DMS53 (cell line): Measurements from ENCODE around the gene FBXO2.

ENCODE experiments used
- DNase-seq: peaks from one replicate; lab custom pipeline; 2025; lab: John Stamatoyannopoulos, UW

The FBXO2 gene

DNA sequence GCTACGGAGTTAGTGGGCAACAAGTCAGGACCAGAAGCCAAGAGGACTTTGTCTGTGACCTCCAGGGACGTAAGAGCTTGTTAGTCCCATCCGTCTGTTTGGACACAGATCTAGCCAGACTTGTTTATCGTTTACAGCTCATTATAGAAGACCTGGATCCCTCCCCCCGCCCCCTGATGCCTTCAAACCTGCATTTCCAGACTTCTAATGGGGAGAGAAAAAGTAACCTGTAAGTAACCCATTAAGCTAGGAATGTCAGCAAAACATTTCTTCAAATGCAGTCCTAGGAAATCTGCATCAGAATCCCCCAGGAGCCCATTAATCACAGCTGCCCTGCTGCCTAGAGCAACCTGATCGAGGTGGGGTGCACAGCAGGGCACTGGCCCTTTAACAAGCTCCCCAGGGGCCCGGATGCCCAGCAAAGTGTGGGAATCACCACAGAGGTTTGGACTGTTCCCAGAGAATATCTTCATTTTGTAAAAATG, 28.1 kb upstream of the FBXO2 start:
- no peak for DNase-seq

DNA sequence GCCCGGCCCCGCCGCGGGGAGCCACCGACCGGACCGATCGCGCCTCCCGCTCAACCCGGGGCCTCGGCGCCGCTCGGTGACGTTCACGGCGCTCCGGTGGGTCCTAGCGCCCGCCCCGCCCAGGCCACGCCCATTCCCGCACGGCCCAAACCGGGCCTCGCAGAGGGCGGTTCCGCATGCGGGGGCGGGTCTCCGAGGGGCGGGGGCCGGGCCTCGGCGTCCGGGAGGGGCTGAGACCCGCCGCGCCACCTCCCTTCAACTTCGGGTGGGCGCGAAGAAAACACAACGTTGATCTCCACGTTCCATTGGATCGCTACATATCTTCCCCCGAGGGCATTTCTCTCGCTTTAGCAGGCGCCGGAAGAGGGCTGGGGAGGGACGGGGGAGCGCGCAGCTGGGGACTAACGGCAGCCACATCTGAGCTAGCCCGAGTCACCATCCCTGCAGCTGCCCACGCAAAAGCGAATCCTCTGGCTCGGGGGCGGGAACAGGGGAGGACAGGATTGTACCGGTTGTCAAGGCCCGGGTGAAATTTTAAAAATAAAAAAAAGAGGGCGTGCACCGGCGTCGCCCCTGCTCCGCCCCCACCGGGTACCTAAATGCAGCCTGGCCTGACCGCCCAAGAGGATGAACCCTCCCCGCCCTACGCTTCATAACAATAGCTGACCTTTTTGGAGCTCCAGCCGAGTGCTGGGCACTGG, 27.0 kb upstream of the FBXO2 start, which contains the start of gene MAD2L2:
Gene MAD2L2, minus strand, starts transcription at position 78 of the 701 bp plus-strand sequence. CDS start 547 bp downstream, outside the sequence.
- peak; percentile 88 for DNase-seq

DNA sequence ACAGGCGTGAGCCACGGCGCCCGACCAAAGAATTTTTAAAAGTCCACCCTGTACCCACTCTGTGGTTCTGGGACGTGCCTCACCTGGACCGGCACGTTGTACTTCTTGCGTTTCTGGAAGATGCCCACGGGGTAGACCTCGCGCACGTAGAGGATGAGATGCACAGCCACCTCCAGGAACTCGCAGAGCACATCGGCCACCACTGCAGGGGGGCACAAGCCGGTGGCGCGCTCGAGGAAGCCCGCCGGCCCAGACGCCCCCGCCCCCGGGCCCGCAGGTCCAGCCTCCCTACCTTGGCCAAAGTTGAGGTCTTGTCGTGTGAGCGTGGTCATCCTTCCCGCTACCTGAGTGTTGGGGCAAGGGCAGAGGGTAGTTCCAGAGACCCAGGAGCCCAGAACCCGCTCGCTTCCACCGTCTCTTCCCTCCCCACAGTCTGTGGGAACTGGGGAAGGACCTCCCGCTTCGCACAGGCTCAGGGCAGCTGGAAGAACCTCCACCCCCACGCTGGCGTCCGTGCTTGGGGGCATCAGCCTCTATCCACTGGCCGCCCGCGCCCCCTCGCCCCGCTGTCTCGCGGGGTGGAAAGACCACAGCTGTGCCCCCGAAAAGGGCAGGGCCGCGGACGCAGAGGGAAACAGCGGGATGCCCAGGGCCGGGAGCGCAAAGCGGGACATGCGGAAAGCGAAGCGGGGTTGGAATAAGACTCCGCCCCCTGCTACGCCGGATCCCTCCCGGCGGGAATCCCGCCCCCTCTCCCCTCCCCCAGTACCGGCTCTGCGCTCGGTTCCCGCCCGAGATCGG, 26.2 kb upstream of the FBXO2 start:
- peak; percentile 71 for DNase-seq

DNA sequence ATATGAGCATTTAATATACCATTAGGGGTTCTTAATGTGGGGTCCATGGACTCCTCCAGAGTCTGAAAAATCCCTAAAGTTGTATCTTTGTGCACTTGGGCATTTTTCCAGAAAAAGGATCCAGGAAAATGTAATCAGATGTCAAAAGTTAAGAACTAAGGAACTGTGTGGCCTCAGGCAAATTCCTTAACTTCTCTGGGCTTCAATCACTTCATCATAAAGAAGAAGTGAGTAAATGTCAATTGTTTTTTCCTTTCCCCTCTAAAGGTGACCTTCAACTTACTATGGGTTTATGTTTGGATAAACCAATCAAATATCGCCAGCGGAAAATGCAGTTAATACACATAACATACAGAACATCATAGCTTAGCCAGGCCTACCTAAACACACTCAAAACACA, 24.2 kb upstream of the FBXO2 start:
- no peak for DNase-seq

DNA sequence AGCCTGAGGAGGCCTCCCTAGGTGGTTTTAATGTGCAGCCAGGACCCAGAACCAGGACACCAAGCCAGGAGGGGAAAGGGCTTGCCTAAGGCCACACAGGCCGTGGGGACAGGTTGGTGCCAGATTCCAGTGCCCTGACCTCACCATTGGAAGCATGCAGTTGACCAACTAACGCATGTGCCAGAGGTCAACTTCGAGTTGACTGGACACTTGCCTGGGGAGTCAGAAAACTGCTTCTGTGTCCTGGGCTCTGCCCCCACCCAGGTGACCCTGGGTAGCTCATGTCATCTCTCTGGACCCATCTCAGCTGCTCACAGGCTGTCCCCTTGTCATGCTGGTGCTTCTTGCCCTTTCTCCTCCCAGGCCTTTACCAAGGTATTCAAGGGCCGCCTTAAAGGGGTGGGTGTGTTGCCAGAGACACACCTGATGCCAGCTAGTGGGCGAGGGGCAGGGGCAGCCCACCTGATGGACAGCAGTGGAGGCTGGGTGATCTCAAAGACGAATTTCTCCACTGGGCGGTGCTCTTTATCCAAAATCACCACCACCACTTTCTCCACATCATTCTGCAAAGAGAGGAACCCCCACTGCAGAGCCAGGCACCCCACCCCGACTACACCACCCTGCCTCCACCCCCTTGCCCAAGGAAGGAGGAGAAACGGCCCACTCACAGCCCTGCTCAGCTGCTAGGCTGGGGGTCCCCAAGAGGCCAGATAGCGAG, 22.3 kb upstream of the FBXO2 start:
- no peak for DNase-seq

DNA sequence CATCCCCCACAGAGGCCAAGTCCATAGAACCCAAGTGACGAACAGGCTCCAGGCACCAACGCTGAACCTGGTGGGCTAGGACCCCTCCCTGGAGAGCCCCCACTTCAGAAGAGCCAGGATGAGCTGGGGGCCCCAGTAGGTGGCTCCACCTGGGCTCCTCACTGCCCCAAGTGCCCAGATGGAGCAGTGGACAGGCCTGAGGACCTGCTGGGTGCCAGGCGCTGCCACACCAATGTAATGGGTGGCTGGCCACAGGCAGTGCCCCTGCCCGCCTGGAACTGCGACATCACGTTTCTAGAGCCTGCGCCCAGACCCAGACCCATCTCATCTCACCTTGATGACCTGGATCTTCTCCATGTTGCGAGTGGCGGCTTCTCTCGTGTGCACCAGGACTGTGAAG, 21.1 kb upstream of the FBXO2 start:
- no peak for DNase-seq

DNA sequence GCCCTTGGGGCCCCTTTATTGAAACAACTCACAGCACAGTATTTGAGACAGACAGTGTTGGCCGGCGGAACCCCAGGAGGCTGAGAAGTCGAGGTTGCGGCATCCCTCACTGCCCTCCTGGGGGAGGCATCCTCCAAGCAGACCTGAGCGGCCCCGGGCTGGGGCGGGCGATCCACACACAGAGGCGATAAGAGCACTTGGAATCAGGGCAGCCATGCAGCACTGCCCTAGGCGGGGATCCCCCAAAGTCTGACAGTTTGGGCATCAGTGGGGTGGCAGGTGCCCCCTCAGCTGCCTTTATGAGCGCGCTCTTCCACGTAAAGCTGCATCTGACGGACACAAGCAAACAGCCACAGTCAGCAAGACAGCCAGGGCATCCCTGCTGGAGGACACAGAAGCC, 20.3 kb upstream of the FBXO2 start:
- no peak for DNase-seq

DNA sequence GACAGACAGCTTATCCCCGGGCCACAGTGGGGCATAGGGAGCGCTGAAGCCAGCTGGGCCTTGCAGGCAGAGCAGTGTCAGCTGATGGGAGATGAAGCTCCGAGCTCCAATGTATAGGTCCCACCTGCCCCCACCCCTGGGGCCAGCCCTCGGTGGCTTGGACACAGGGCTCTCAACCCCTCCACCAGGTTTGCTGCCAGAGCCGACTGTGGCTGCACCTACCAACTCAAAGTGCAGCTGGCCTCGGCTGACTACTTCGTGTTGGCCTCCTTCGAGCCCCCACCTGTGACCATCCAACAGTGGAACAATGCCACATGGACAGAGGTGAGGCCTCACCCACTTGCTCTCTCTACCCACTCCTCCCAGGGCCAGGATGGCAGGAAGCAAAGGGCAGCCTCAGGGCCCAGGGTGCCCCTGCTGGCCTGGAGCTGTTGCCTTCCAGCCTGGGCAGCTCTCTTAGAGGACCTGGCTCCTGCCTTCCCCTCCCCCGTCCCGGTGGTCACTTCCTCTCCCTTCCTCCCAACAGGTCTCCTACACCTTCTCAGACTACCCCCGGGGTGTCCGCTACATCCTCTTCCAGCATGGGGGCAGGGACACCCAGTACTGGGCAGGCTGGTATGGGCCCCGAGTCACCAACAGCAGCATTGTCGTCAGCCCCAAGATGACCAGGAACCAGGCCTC, 19.0 kb upstream of the FBXO2 start:
- no peak for DNase-seq

DNA sequence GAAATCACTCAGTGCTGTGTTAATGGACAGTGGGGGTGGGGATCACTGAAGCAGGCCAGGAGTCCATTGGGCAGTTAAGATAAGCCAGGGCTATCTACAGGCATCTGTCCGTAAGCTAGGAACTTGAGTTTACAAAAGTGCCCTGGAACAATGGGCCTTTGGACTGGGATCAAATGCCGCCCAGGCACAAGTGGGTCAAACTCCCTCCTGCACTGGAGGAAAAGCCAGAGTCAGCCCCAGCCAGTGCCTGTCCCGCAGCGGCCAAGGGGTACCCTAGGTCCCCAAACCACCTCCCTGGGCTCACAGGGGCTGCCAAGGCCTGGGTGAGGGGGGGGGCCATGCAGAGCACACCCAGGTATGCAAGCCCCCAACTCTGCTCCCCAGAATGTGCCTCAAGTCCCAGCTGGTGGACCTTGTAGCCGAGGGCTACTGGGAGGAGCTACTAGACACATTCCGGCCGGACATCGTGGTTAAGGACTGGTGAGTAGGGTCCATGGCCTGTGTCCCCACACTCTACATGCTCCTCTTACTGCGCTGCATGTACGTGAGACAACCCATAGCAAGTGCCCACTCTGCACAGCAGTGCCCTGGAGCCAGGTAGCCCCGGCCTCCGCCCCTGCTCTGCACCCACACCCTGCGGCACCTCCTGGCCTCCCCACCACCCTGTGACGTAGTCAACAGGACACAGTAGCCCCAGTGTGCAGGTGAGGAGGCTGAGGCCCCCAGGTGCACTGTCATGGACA, 17.5 kb upstream of the FBXO2 start:
- no peak for DNase-seq

DNA sequence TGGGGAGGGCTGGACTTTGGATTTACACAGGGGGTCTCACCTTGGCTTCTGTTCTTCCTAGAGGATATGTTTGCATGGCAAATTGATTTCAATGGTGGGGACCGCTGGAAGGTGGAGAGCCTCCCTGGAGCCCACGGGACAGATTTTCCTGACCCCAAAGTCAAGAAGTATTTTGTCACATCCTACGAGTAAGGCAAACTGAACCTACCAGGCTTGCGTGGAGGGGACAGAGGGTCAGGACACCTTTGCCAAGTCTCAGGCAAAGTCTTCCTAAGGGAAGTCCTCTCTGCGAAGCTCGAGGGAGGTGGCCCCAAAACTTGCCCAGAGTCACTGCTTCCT, 16.9 kb upstream of the FBXO2 start:
- DNase-seq = no peak

DNA sequence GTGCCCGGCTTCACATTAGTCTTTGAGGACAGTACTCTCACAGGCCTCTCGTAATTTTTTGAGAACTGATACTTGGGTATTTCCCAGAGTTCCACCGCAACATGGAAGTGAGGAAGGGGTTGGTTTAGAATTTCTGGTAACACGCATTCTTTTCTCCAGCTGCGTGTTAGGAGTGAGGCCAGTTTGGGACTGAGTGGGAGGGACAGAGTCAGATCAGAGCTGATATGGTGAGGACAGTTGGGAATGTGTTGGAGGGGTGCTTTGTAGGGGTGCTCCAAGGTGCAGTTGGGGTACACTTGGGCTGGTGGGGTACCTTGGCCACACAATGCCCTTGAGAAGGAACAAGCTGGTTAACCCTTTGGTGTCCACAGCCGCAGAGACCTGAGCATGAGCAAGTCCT, 16.5 kb upstream of the FBXO2 start:
- DNase-seq = no peak

DNA sequence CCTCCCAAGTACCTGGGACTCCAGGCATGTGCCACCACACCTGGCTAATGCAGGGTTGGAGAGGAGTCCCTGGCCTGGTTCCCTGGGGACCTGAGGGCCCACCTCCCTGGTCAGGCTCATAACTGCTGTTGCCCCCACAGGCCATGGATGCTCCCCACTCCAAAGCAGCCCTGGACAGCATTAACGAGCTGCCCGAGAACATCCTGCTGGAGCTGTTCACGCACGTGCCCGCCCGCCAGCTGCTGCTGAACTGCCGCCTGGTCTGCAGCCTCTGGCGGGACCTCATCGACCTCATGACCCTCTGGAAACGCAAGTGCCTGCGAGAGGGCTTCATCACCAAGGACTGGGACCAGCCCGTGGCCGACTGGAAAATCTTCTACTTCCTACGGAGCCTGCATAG, 14.3 kb upstream of the FBXO2 start:
- DNase-seq = no peak

DNA sequence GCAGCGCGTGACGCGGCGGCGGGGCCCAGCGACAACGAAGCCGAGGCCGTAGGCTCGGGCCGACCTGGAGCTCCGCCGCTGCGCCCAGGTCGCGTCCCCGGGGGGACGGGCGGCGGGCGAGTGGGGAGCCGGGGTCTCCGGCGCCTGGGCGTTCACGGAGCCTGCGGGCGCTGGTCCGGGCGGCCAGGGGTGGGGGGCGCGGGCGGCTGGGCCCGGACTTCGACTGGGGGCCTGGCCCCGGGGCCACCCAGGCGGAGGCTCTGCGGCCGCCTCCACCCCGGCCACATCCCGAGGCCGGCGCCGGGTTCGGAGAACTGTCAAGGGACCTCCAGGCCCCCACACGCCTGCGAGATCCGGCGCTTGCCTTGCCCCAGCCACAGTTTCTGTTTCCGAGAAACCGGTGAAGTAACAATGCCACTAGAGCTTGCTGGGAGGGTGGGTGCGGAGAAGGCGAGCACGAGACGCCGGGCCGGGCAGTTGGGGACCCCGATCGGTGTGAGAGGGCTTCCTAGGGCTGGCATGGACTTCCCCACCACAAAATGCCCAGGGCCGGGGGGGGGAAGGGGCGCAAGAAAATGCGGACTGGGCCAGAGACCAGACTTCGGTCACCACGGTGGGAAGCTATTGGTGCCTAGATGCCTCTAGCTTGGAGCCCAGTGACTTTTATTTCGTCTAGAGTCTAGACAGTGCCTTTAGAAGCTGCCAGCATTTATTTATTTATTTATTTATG, 10.3 kb upstream of the FBXO2 start:
- DNase-seq = peak; percentile 57

DNA sequence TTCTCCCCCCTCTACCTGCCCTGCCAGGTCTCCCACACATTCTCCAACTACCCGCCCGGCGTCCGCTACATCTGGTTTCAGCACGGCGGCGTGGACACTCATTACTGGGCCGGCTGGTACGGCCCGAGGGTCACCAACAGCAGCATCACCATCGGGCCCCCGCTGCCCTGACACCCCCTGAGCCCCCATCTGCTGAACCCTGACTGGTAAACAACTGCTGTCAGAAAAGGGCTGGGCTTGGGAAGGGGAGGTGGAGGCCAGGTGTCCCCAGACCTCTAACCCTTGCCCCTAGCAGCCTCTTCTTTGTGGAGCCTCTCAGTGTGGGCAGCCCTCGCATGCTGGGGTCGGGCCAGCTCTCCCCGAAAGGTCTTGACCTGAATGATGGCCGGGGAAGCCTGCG, 6.9 kb upstream of the FBXO2 start:
- DNase-seq = no peak

DNA sequence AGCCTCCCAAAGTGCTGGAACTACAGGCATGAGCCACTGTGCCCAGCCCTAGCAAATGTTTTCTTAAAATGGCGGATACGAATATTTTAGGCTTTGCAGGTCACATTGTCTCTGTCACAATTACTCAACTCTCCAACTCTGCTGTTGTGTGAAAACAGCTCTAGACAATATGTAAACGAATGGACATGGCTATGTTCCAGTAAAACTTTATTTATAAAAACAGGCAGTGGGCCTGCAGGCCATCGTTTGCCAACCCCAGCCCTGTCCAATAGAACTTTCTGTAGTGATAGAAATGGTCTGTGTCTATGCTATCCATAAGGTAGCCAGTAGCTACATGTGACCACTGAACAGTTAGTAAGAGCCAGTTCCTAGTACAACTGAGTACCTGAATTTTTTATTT, 5.5 kb upstream of the FBXO2 start:
- no peak for DNase-seq

DNA sequence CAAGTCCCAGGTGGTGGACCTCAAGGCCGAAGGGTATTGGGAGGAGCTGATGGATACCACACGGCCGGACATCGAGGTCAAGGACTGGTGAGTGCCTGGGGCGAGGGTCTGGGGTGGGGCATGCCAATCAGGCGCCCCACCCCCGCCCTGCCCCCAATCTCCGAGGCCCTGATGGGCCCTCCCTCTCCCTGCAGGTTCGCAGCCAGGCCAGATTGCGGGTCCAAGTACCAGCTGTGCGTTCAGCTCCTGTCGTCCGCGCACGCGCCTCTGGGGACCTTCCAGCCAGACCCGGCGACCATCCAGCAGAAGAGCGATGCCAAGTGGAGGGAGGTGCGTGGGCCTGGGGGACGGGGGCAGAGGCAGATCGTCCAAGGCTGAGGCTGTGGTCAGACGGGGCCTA, 4.3 kb upstream of the FBXO2 start:
- no peak for DNase-seq

DNA sequence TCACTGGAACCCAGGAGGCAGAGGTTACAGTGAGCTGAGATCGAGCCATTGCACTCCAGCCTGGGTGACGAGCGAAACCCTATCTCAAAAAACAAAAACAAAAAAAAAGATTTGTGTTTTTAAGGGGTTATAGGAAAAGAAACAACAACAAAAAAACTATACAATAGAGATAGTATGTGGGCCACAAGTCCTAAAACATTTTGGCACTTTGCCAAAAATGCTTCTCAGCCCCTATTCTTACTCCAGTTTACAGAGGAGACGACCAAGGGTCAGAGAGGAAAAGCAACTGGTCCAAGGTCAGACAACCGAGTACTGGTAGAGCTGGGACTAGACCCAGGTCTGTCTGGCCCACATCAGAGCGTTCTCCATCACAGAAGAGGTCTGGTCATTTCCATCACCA, 3.4 kb upstream of the FBXO2 start:
- DNase-seq = no peak

DNA sequence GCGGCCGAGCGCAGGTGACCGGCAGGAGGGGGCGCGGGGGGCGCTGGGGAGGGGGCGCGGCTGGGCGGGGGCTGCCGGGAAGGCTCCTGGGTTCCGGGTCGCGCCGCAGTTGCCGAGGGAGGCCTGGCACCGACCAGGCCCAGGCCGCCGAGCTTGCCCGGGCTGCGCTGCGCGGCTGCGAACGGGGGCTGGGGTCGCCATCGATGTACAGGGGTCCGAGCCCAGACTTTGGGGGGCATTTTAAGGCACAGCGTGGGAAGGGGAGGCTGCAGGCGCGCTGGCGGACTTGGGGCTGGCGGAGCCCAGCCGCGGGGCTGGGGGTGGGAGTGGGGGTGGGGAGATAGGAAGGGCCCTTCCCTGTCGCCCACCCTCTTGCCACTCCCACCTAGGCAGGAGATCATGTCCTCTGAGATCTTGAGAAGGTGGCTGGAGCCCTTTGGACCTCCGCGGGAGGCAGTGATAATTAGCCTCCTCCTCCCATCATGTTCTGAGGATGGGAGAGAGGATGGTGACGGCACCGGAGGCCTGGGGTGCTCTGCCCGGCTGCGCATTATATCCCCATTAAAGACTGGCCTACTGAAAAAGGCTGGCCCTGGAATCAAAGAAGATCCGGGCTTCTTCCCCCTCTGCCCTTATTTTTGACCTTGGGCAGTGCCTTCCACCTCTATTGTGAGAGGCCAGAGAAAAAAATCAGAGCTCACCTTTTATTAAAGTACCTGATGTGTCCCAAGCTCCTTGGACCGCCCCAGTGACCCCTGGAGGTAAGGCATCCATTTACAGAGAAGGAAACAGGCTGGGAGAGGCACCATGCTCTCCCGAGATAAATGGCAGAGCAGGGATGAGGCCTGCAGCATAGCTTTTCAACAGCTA, 945 bp upstream of the FBXO2 start:
- DNase-seq = peak; percentile 34

DNA sequence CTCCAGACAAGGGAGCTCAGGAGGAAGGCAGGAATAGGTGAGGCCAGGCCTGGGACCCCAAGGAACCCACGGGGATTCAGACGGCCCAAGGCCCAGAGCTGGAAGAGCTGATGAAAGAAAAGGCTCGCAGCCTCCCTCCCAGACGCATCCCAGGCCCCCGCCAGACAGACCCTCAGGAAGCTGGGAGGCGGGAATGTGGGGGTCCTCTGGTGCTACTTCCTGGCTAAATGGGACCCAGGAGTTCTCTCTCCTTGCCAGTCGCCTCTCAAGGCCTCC, 430 bp downstream of the FBXO2 start:
- DNase-seq = no peak
